Measurements from ENCODE around the gene AFAP1L1. TPM values are rescaled to one million over a fixed set of nuclear protein-coding genes. Genes with fewer than 3 reads are reported as not detected.

The AFAP1L1 gene
- total and polyA plus RNA-seq, 7 donors, result 10.8 to 39.9 (median 23.0) TPM

DNA sequence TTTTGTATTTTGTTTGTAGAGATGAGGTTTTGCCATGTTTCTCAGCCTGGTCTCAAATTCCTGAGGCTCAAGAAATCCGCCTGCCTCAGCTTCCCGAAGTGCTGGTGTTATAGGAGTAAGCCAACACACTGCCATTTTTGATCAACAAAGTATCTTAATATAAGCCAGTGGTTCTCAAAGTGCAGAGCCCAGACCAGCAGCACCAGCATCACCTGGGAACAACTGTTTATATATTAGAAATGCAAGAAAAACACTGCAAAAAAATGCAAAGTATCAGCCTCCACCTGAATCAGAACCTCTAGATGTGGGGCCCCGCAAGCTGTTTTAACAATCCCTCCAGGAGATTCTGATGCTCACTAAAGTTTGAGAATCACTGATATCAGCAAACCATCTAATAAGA is 101.3 kb downstream of the AFAP1L1 start:
- H3K36me3 ChIP-seq (ENCODE audit: insufficient read depth in 1 of 2, low read depth in 1 of 2), result no peaks in the 10 kb centered on the region
- intact Hi-C loops (cut with DNase I), result no loop called here
- DNase-seq (no peak), ATAC-seq (no peak)
- H3K4me3 ChIP-seq, result no peak overlapping the region
- H3K27ac ChIP-seq, result no peak overlapping the region
- 84 to 93% (median 93%) methylated on average over 3 of the region's 3 CpGs for WGBS, 3 donors
- peaks cover 9% of the 10 kb centered on the region for H3K4me1 ChIP-seq
- TF ChIP-seq, protein P1, sequence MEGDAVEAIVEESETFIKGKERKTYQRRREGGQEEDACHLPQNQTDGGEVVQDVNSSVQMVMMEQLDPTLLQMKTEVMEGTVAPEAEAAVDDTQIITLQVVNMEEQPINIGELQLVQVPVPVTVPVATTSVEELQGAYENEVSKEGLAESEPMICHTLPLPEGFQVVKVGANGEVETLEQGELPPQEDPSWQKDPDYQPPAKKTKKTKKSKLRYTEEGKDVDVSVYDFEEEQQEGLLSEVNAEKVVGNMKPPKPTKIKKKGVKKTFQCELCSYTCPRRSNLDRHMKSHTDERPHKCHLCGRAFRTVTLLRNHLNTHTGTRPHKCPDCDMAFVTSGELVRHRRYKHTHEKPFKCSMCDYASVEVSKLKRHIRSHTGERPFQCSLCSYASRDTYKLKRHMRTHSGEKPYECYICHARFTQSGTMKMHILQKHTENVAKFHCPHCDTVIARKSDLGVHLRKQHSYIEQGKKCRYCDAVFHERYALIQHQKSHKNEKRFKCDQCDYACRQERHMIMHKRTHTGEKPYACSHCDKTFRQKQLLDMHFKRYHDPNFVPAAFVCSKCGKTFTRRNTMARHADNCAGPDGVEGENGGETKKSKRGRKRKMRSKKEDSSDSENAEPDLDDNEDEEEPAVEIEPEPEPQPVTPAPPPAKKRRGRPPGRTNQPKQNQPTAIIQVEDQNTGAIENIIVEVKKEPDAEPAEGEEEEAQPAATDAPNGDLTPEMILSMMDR (IDR thresholded peaks at IDR 0.05), result no peak
- no peaks in the 10 kb centered on the region for H3K27me3 ChIP-seq (ENCODE audit: insufficient read depth in 3 of 3, low read length in 2 of 3)
- no peaks in the 10 kb centered on the region for H3K9me3 ChIP-seq

DNA sequence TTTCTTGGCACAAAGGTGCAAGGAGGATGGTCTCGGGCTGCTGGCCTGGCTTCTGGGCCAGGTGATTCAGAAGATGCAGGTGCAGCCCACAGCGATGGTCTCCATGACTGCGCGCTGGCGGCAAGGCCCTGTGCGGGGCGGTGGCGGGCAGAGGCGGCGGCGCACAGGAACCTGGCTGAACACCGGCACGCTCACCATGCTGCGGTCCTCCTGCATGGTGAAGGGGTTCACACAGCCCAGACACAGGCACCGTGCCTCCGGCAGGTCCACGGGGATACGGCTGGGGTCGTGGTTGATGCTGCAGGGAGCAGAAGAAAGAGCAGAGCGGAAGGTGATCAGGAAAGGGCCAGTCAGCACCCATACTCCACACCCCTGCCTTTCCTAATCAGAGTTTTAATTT is 102.6 kb downstream of the AFAP1L1 start:
- H3K4me3 ChIP-seq, result no peak overlapping the region
- no peak overlapping the region for H3K27ac ChIP-seq
- DNase-seq (no peak), ATAC-seq (no peak)
- TF ChIP-seq, protein P1 (IDR thresholded peaks at IDR 0.05), result no peak
- WGBS, 3 donors, result 95 to 96% (median 96%) methylated on average over 20 of the region's 20 CpGs
- peaks cover 9% of the 10 kb centered on the region for H3K4me1 ChIP-seq
- H3K27me3 ChIP-seq (ENCODE audit: insufficient read depth in 3 of 3, low read length in 2 of 3), result no peaks in the 10 kb centered on the region
- no peaks in the 10 kb centered on the region for H3K9me3 ChIP-seq
- H3K36me3 ChIP-seq (ENCODE audit: insufficient read depth in 1 of 2, low read depth in 1 of 2), result no peaks in the 10 kb centered on the region
- intact Hi-C loops (cut with DNase I), result no loop called here

DNA sequence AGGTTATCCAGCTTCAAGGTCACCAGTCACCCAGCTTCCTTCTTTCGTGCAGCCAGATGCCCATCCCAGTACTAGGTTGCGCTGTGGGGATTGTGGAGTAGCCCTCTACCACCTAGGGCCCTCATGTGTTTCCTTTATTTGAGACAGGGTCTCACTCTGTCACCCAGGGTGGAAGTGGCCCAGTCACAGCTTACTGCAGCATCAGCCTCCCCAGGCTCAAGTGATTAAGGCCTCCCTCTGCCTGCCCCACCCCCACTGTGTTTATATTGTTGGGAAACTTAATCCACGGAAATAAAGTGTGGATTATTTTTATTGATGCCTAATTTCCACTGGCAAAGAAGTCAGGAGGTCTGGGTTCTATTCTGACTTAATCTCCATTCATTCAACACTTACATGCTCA is 103.1 kb downstream of the AFAP1L1 start:
- intact Hi-C loops (cut with DNase I), result no loop called here
- no peak overlapping the region for H3K27ac ChIP-seq
- no peaks in the 10 kb centered on the region for H3K27me3 ChIP-seq (ENCODE audit: insufficient read depth in 3 of 3, low read length in 2 of 3)
- H3K4me3 ChIP-seq, result no peak overlapping the region
- DNase-seq, result no peak
- peaks cover 9% of the 10 kb centered on the region for H3K4me1 ChIP-seq
- no peak for ATAC-seq
- H3K9me3 ChIP-seq, result no peaks in the 10 kb centered on the region
- TF ChIP-seq, protein P1 (IDR thresholded peaks at IDR 0.05), result no peak
- 83 to 92% (median 84%) methylated on average over 3 of the region's 3 CpGs for whole genome bisulfite sequencing, 3 donors
- no peaks in the 10 kb centered on the region for H3K36me3 ChIP-seq (ENCODE audit: insufficient read depth in 1 of 2, low read depth in 1 of 2)

DNA sequence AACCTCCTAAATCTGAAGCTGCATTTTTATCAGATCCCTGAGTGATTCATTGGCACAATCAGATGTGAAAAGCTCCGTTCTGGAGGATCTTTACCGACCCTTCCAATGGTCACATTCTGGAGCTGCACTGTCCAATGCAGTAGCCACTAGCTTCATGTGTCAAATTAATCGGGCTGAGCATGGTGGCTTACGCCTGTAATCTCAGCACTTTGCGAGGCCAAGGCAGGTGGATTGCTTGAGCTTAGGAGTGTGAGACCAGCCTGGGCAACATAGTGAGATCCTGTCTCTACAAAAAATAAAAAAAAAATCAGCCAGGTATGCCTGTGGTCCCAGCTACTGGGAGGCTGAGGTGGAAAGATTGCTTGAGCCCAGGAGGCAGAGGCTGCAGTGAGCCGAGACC is 103.8 kb downstream of the AFAP1L1 start:
- Histone ChIP-seq H3K36me3 (ENCODE audit: insufficient read depth in 1 of 2, low read depth in 1 of 2) (no peaks in the 10 kb centered on the region), H3K4me1 (peaks cover 9% of the 10 kb centered on the region), H3K9me3 (no peaks in the 10 kb centered on the region), H3K4me3 (no peak overlapping the region), H3K27ac (no peak overlapping the region), H3K27me3 (ENCODE audit: insufficient read depth in 3 of 3, low read length in 2 of 3) (no peaks in the 10 kb centered on the region)
- intact Hi-C loops (cut with DNase I), result no loop called here
- ATAC-seq (no peak), DNase-seq (no peak)
- WGBS, 3 donors, result 85 to 88% (median 87%) methylated on average over 6 of the region's 6 CpGs
- TF ChIP-seq, protein P1 (IDR thresholded peaks at IDR 0.05), result no peak

DNA sequence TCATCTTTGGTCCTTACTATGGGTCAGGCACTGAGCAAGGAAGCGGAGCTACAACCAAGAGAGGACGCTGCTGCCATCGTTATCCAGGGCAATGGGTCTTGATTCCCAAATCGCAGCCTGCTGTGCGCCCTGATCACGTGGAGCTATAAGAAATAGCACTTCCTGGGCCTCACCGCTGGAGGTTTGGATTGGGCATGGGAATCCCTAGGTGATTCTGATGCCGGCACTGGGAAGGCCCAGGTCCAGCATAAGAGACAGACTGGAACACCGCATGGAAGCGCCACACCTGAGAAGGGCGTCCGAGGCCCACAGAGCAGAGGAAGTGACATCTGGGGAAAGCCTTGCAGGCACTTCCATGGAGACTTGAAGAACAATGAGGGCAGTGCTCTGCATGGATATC is 104.4 kb downstream of the AFAP1L1 start:
- no peak for DNase-seq
- H3K9me3 ChIP-seq, result no peaks in the 10 kb centered on the region
- TF ChIP-seq, protein P1 (IDR thresholded peaks at IDR 0.05), result no peak
- no peak for ATAC-seq
- H3K27me3 ChIP-seq (ENCODE audit: insufficient read depth in 3 of 3, low read length in 2 of 3), result no peaks in the 10 kb centered on the region
- 92 to 96% (median 95%) methylated on average over 12 of the region's 12 CpGs for WGBS, 3 donors
- H3K36me3 ChIP-seq (ENCODE audit: insufficient read depth in 1 of 2, low read depth in 1 of 2), result no peaks in the 10 kb centered on the region
- no peak overlapping the region for H3K27ac ChIP-seq
- intact Hi-C loops (cut with DNase I), result no loop called here
- peaks cover 5% of the 10 kb centered on the region for H3K4me1 ChIP-seq
- no peak overlapping the region for H3K4me3 ChIP-seq
